ENCODE measurements around the gene C1orf167. TPM values are rescaled to one million over a fixed set of nuclear protein-coding genes. Genes with fewer than 3 reads are reported as not detected.

C1orf167 gene
- total and polyA plus RNA-seq, 2 of the 8 experiments (the other 6 are each of a cell fraction or from before 2014, with no cell fraction given), result 0.70 to 1.3 TPM

- H3K23ac ChIP-seq (ENCODE audit: insufficient read length), result no peak overlapping the region
- H3K4me1 ChIP-seq (replicated peaks in 1 of 4; ENCODE audit: control insufficient read depth in 3 of 4, insufficient read depth in 4 of 4, low read length in 3 of 4), result no peaks in the 10 kb centered on the region
- H4K8ac ChIP-seq (ENCODE audit: extremely low read depth, insufficient read depth, low read length), result no peak overlapping the region
- H3K4me3 ChIP-seq (ENCODE audit: extremely low read depth in 1 of 4, insufficient read depth in 2 of 4, low read depth in 3 of 4, low read length in 4 of 4), result no peak overlapping the region
- H3K56ac ChIP-seq (replicated peaks; ENCODE audit: insufficient read length, low read depth, low read length), result no peak overlapping the region
- no peak overlapping the region for H3K9ac ChIP-seq (replicated peaks in 1 of 4; ENCODE audit: extremely low read depth in 1 of 4, low read depth in 3 of 4, low read length in 3 of 4)
- CTCF ChIA-PET (ENCODE audit: partially characterized antibody), result interaction anchor here (1.1 to 1.6 kb wide), 3 partner anchors 14 to 138 kb away, joined by 3 to 5 read pairs (median 3); no protein-coding TSS in a partner anchor
- no peak overlapping the region for H3K18ac ChIP-seq (ENCODE audit: extremely low read depth, low read length)
- WGBS, 2 experiments (ENCODE audit: extremely low coverage in 1 of 2, insufficient coverage in 1 of 2, insufficient read length in 1 of 2, insufficient replicate concordance in 2 of 2, low coverage in 1 of 2, low lambda C conversion rate in 2 of 2, missing lambda C conversion rate in 1 of 2), result 92% methylated on average over 17 of the region's 17 CpGs; no CpG with 5 or more reads in 1 of the 2 experiments
- H3K9me3 ChIP-seq (ENCODE audit: insufficient read depth in 2 of 2, low read depth in 1 of 2, low read length in 1 of 2), result no peaks in the 10 kb centered on the region
- peaks cover 17 to 53% (median 44%) of the 10 kb centered on the region in 4 experiments; a peak in 7 of 8 replicates for H3K36me3 ChIP-seq (ENCODE audit: control insufficient read depth in 2 of 4, insufficient read depth in 4 of 4, low read length in 3 of 4)
- no peak overlapping the region for H2BK120ac ChIP-seq (replicated peaks; ENCODE audit: low read depth, low read length)
- H2BK20ac ChIP-seq (ENCODE audit: low read length), result no peak overlapping the region
- no peak overlapping the region for H4K91ac ChIP-seq (replicated peaks; ENCODE audit: insufficient read length, low read length)
- no peak overlapping the region for H2AK5ac ChIP-seq (ENCODE audit: low read depth, low read length)
- H3K27me3 ChIP-seq (replicated peaks in 1 of 4; ENCODE audit: control insufficient read depth in 3 of 4, extremely low read depth in 1 of 4, insufficient read depth in 3 of 4, low read length in 3 of 4), result no peaks in the 10 kb centered on the region
- no peak for FAIRE-seq
- H3K23me2 ChIP-seq (ENCODE audit: low read depth, low read length), result no peaks in the 10 kb centered on the region
- no peak overlapping the region for H2BK15ac ChIP-seq (ENCODE audit: low read length)
- no peak overlapping the region for H2BK5ac ChIP-seq (ENCODE audit: low read depth, low read length)
- H3K27ac ChIP-seq (ENCODE audit: low read depth, low read length), result no peak overlapping the region
- H4K5ac ChIP-seq (ENCODE audit: insufficient read length, low read depth, low read length), result no peak overlapping the region
- POLR2A ChIA-PET (ENCODE audit: partially characterized antibody), result interaction anchor here (0.9 to 1.9 kb wide), 4 partner anchors 15 to 85 kb away, joined by 3 to 5 read pairs (median 4); partner anchors contain the start of genes CLCN6 and MTHFR
- H2BK12ac ChIP-seq (ENCODE audit: low read depth, low read length), result no peak overlapping the region
- H3K79me1 ChIP-seq (ENCODE audit: low read depth, low read length), result no peaks in the 10 kb centered on the region; the same call in 1 of the 2 replicates
- H4K20me1 ChIP-seq (replicated peaks in 1 of 2; ENCODE audit: control insufficient read depth in 1 of 2, insufficient read depth in 2 of 2, low read length in 2 of 2), result peaks cover 0 to 2% of the 10 kb centered on the region in 2 experiments
- H2AFZ ChIP-seq (ENCODE audit: low read length), result no peak overlapping the region
- no peak overlapping the region for H3K14ac ChIP-seq (ENCODE audit: insufficient read length)
- H3K79me2 ChIP-seq (ENCODE audit: control insufficient read depth in 1 of 2, insufficient read depth in 2 of 2, low read length in 2 of 2), result no peaks in the 10 kb centered on the region
- no peak overlapping the region for H3K4ac ChIP-seq (replicated peaks; ENCODE audit: insufficient read length, low read depth, low read length)
- DNase-seq (ENCODE audit: low read depth in 1 of 2, low spot score in 2 of 2), result no peak
- H3K4me2 ChIP-seq (ENCODE audit: insufficient read depth in 1 of 2, low read depth in 2 of 2, low read length in 2 of 2), result no peak overlapping the region
- TF ChIP-seq NRF1 (IDR thresholded peaks at IDR 0.05; ENCODE audit: low read depth, low read length) (no peak), RNF2 (IDR thresholded peaks at IDR 0.05; ENCODE audit: borderline replicate concordance, low read depth, low read length, missing control alignments, poor library complexity, severe bottlenecking) (no peak), EP300 (IDR thresholded peaks at IDR 0.05; ENCODE audit: borderline replicate concordance in 1 of 2, low read depth in 2 of 2, low read length in 2 of 2) (no peak), CBX8 (IDR thresholded peaks at IDR 0.05; ENCODE audit: borderline replicate concordance, low read depth, low read length) (no peak), POU5F1 (IDR thresholded peaks at IDR 0.05; ENCODE audit: low read depth, low read length) (no peak), EZH2 (IDR thresholded peaks at IDR 0.05; ENCODE audit: low read depth, low read length, severe bottlenecking) (no peak), SIRT6 (IDR thresholded peaks at IDR 0.05; ENCODE audit: low read length) (no peak), GTF2F1 (IDR thresholded peaks at IDR 0.05; ENCODE audit: borderline replicate concordance, low read depth, low read length) (no peak), JUN (IDR thresholded peaks at IDR 0.05; ENCODE audit: low read depth, low read length) (no peak), PHF8 (conservative IDR thresholded peaks at IDR 0.05; ENCODE audit: low read depth, low read length) (no peak), RBBP5 (IDR thresholded peaks at IDR 0.05; ENCODE audit: borderline replicate concordance, low read depth, low read length) (no peak)
These were observed 61.6 kb downstream of the C1orf167 start for GRCh38 chr1:11823366-11824137.
